Astrocyte (in vitro differentiated cells and primary cell): ENCODE results near the gene FAM217A. TPM values are rescaled to one million over a fixed set of nuclear protein-coding genes. Genes with fewer than 3 reads are reported as not detected.

Source experiments
- DNase-seq: peaks from one replicate; pipeline ENCODE4 v3.0.0-alpha.2; 2010; ENCODE audit warnings: low read depth
- FAIRE-seq: peaks from 2 replicates; lab custom pipeline; 2011; peaks lifted over from hg19 to GRCh38; lab: Jason Lieb, UNC
- H2AFZ ChIP-seq: 2 replicates; pipeline ENCODE4 v1.6.0; 2012; ENCODE audit warnings: low read depth, low read length, inconsistent platforms
- H3K27ac ChIP-seq: 2 replicates; pipeline ENCODE4 v1.5.1; 2011; ENCODE audit warnings: low read depth, low read length, inconsistent platforms
- H3K27me3 ChIP-seq: 2 replicates; pipeline ENCODE4 v1.6.0; 2011; ENCODE audit warnings: low read length, inconsistent platforms; ENCODE audit not compliant: insufficient read depth
- H3K36me3 ChIP-seq: 2 replicates; pipeline ENCODE4 v1.5.1; 2011; ENCODE audit warnings: low read length, inconsistent platforms; ENCODE audit not compliant: insufficient read depth
- H3K4me1 ChIP-seq: 2 replicates; pipeline ENCODE4 v1.5.1; 2011; ENCODE audit warnings: low read length, inconsistent platforms; ENCODE audit not compliant: insufficient read depth
- H3K4me2 ChIP-seq: 2 replicates; pipeline ENCODE4 v1.6.0; 2012; ENCODE audit warnings: low read length, inconsistent platforms
- H3K4me3 ChIP-seq: 2 replicates; pipeline ENCODE4 v1.5.1; 2011; ENCODE audit warnings: low read depth, mild to moderate bottlenecking, low read length, inconsistent platforms; ENCODE audit not compliant: insufficient read depth
- H3K79me2 ChIP-seq: 2 replicates; pipeline ENCODE4 v1.6.0; 2012; ENCODE audit warnings: mild to moderate bottlenecking, low read length, inconsistent platforms; ENCODE audit not compliant: insufficient read depth
- H3K9ac ChIP-seq: 2 replicates; pipeline ENCODE4 v1.6.0; 2012; ENCODE audit warnings: mild to moderate bottlenecking, low read length, inconsistent platforms
- H3K9me3 ChIP-seq: 2 replicates; pipeline ENCODE4 v1.5.1; 2012; ENCODE audit warnings: low read depth, mild to moderate bottlenecking, low read length, inconsistent platforms; ENCODE audit not compliant: insufficient read depth
- H4K20me1 ChIP-seq: 2 replicates; pipeline ENCODE4 v1.6.0; 2012; ENCODE audit warnings: low read length, inconsistent platforms; ENCODE audit not compliant: insufficient read depth
- H3K27ac Mint-ChIP-seq: one replicate; pipeline ENCODE4 v1.8.0; 2021; ENCODE audit warnings: mild to moderate bottlenecking, mixed read lengths; ENCODE audit not compliant: unreplicated experiment
- H3K27me3 Mint-ChIP-seq: one replicate; pipeline ENCODE4 v1.8.0; 2021; ENCODE audit warnings: low read depth, mixed read lengths; ENCODE audit not compliant: unreplicated experiment
- H3K36me3 Mint-ChIP-seq: one replicate; pipeline ENCODE4 v1.8.0; 2021; ENCODE audit warnings: low read depth, mixed read lengths; ENCODE audit not compliant: unreplicated experiment
- H3K4me1 Mint-ChIP-seq: one replicate; pipeline ENCODE4 v1.8.0; 2021; ENCODE audit warnings: low read depth, mixed read lengths; ENCODE audit not compliant: unreplicated experiment
- H3K4me3 Mint-ChIP-seq: one replicate; pipeline ENCODE4 v1.8.0; 2021; ENCODE audit warnings: mild to moderate bottlenecking, moderate library complexity, mixed read lengths; ENCODE audit not compliant: unreplicated experiment
- H3K9me3 Mint-ChIP-seq: one replicate; pipeline ENCODE4 v1.8.0; 2021; ENCODE audit warnings: mild to moderate bottlenecking, mixed read lengths; ENCODE audit not compliant: unreplicated experiment
- CTCF ChIP-seq: IDR thresholded peaks from 2 replicates; pipeline ENCODE4 v1.5.1; 2011; ENCODE audit warnings: low read depth, mild to moderate bottlenecking, inconsistent platforms, low read length, moderate library complexity; ENCODE audit not compliant: insufficient read depth
- EZH2 ChIP-seq: IDR thresholded peaks from 2 replicates; pipeline ENCODE4 v1.6.1; 2012; ENCODE audit warnings: mild to moderate bottlenecking, low read length, inconsistent platforms; ENCODE audit not compliant: insufficient read depth
- total RNA-seq: library from RNA; stranded (reverse); gene quantifications from 2 replicates; pipeline ENCODE4 v1.2.1, GENCODE V29; 2021

FAM217A gene
- total RNA-seq, 1 donor from 2014 or later: not detected

- no peak overlapping the region for H2AFZ ChIP-seq
- H4K20me1 ChIP-seq: peaks cover 76% of the 10 kb centered on the region
- H3K4me1 Mint-ChIP-seq: peaks cover 12% of the 10 kb centered on the region
- H3K27ac Mint-ChIP-seq: no peak overlapping the region
- no peak overlapping the region for H3K4me3 ChIP-seq
- no peak overlapping the region for H3K27ac ChIP-seq
- no peak overlapping the region for H3K4me3 Mint-ChIP-seq
- no peak overlapping the region for H3K9ac ChIP-seq
- H3K36me3 Mint-ChIP-seq: peaks cover 5% of the 10 kb centered on the region
- H3K4me2 ChIP-seq: no peak overlapping the region
- no peaks in the 10 kb centered on the region for H3K4me1 ChIP-seq
- peaks cover 96% of the 10 kb centered on the region for H3K79me2 ChIP-seq
- H3K9me3 Mint-ChIP-seq: no peaks in the 10 kb centered on the region
- no peak for DNase-seq
- peaks cover 17% of the 10 kb centered on the region for H3K36me3 ChIP-seq
- no peaks in the 10 kb centered on the region for H3K27me3 ChIP-seq
- TF ChIP-seq CTCF (no peak), EZH2 (no peak)
- no peaks in the 10 kb centered on the region for H3K9me3 ChIP-seq
- no peak for FAIRE-seq
- no peaks in the 10 kb centered on the region for H3K27me3 Mint-ChIP-seq
Observed at GRCh38 chr6:4030669-4031068, 48.3 kb downstream of the FAM217A start.

- H3K27ac ChIP-seq: no peak overlapping the region
- Mint-ChIP-seq H3K4me1 (peaks cover 14% of the 10 kb centered on the region), H3K36me3 (peaks cover 5% of the 10 kb centered on the region), H3K4me3 (no peak overlapping the region), H3K27ac (no peak overlapping the region), H3K9me3 (no peaks in the 10 kb centered on the region), H3K27me3 (no peaks in the 10 kb centered on the region)
- peaks cover 96% of the 10 kb centered on the region for H3K79me2 ChIP-seq
- no peak overlapping the region for H3K9ac ChIP-seq
- H2AFZ ChIP-seq: no peak overlapping the region
- peaks cover 17% of the 10 kb centered on the region for H3K36me3 ChIP-seq
- H3K4me2 ChIP-seq: no peak overlapping the region
- peaks cover 80% of the 10 kb centered on the region for H4K20me1 ChIP-seq
- TF ChIP-seq EZH2: no peak
- no peak for TF ChIP-seq CTCF
- no peaks in the 10 kb centered on the region for H3K9me3 ChIP-seq
- DNase-seq (no peak), FAIRE-seq (no peak)
- no peaks in the 10 kb centered on the region for H3K27me3 ChIP-seq
- no peak overlapping the region for H3K4me3 ChIP-seq
- no peaks in the 10 kb centered on the region for H3K4me1 ChIP-seq
Observed at GRCh38 chr6:4029687-4030086, 49.2 kb downstream of the FAM217A start.

- Histone ChIP-seq H4K20me1 (peaks cover 87% of the 10 kb centered on the region), H3K9ac (no peak overlapping the region), H3K9me3 (no peaks in the 10 kb centered on the region), H3K4me2 (no peak overlapping the region), H2AFZ (no peak overlapping the region), H3K4me1 (no peaks in the 10 kb centered on the region), H3K4me3 (no peak overlapping the region), H3K27ac (no peak overlapping the region), H3K79me2 (peaks cover 98% of the 10 kb centered on the region), H3K36me3 (peaks cover 17% of the 10 kb centered on the region), H3K27me3 (no peaks in the 10 kb centered on the region)
- FAIRE-seq (no peak), DNase-seq (no peak)
- peaks cover 5% of the 10 kb centered on the region for H3K36me3 Mint-ChIP-seq
- H3K27me3 Mint-ChIP-seq: no peaks in the 10 kb centered on the region
- TF ChIP-seq EZH2: no peak
- no peak for TF ChIP-seq CTCF
- no peak overlapping the region for H3K4me3 Mint-ChIP-seq
- H3K27ac Mint-ChIP-seq: no peak overlapping the region
- H3K9me3 Mint-ChIP-seq: no peaks in the 10 kb centered on the region
- peaks cover 19% of the 10 kb centered on the region for H3K4me1 Mint-ChIP-seq
Observed at GRCh38 chr6:4028051-4028450, 50.9 kb downstream of the FAM217A start.
